ENCODE data around the gene TMEM256.
"Not testable (repeated sequence)": the region's sequence is repeated elsewhere in the genome, so short reads cannot be mapped to it uniquely, and the experiment has no call there.

Gene TMEM256

GRCh38 chr17:7380855-7381683 lies 22.8 kb downstream of the TMEM256 start, which contains the start of gene TNK1:
Gene TNK1, plus strand, starts transcription at chr17:7381089. Its CDS starts 1,838 bp downstream, at chr17:7382927.
- no peak for DNase-seq

GRCh38 chr17:7380321-7380720 lies 23.6 kb downstream of the TMEM256 start:
- DNase-seq, result no peak

- no peak for DNase-seq
Observed at GRCh38 chr17:7379134-7379533, 24.8 kb downstream of the TMEM256 start.

DNA sequence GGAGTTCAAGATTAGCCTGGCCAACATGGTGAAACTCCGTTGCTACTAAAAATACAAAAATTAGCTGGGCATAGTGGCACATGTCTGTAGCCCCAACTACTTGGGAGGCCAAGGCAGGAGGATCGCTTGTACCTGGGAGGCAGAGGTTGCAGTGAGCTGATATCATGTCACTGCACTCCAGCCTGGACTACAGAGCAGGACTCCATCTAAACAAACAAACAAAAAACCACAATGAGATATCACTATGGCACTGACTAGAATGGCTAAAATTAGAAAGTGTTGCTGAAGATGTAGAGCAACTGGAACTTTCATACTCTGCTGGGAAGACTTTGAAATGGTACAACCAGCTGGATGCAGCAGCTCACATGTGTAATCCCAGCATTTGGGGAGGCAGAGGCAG lies 29.5 kb downstream of the TMEM256 start:
- DNase-seq, result no peak

- no peak for DNase-seq
Observed at GRCh38 chr17:7370853-7371252, 33.0 kb downstream of the TMEM256 start.

DNA sequence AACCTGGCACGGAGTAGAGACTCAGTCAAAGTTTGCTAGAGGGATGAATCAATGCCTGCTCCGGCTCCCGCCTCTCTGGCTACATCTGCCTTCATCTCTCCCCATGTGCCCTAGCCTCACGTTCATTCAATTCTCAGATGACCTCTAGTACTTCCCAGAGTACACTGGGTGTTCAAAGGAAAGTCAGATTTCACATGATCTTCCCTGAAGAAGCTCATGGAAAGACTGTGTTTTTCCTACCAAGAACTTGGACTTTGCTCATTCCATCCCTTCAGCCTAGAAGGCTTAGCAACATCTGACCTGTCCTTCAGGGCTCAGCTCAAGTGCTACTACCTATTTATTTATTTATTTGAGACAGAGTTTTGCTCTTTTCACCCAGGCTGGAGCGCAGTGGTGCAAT lies 34.1 kb downstream of the TMEM256 start:
- DNase-seq, result no peak

- not testable (repeated sequence) for DNase-seq
Observed at GRCh38 chr17:7368599-7368994, 35.3 kb downstream of the TMEM256 start.

- no peak for DNase-seq
Observed at GRCh38 chr17:7367918-7368598, 35.8 kb downstream of the TMEM256 start.

DNA sequence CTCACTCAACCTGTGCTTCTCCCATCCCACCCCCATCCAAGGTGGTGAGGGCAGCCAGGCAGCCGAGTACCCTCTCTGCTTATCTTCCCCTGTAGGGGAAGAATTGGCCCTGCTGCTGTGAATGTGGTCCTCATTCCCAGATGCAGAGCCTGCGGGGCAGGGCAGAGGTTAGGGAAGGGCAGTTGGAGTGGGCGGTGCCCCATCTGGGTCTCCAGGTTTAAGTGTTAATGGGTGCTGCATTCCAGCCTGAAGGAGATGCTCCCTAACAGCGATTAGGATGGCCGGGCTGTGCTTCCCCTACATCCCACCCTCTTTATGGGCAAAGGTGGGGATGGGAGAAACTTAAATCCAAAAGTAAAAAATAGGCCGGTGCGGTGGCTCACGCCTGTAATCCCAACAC lies 36.8 kb downstream of the TMEM256 start:
- no peak for DNase-seq

- DNase-seq, result not testable (repeated sequence)
Observed at GRCh38 chr17:7365963-7366362, 37.9 kb downstream of the TMEM256 start.

DNA sequence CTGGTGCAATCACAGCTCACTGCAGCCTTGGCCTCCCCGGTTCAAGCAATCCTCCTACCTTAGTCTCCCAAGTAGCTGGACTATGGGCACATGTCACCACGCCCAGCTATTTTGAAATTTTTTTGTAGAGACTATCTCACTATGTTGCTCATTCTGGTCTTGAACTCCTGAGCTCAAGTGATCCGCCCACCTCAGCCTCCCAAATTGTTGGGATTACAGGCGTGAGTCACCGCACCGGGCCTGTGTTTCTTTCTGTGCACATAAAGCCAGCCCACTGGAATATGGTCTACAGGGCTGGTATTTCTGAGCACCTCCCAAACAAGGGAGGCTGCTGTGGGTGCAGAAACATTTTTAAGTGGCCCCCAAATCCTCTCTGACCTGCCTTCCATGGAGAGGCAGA lies 40.6 kb downstream of the TMEM256 start:
- no peak for DNase-seq

- no peak for DNase-seq
Observed at GRCh38 chr17:7361906-7362305, 42.0 kb downstream of the TMEM256 start.

GRCh38 chr17:7357381-7357780 lies 46.5 kb downstream of the TMEM256 start:
- no peak for DNase-seq

DNA sequence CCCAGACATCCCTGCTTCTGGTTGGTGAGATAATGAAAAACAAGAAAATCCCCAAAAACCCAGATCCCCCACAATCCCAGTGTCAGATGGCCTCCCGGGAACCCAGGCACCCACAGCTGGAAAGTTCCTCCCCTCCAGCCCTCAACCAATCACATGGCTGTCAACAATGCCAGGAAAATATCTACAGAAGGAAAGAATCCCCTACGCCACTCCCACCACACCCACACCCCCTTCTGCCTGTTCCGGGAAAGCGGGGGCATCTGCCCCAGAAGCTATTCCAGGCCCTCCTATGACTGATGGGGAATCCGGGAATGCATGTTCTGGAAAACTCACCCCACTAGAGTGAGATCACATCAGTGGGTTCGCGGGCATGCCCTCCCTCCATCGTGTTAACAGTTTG lies 47.1 kb downstream of the TMEM256 start:
- no peak for DNase-seq

- DNase-seq, result peak; percentile 31
Observed at GRCh38 chr17:7356072-7356549, 47.8 kb downstream of the TMEM256 start.

- no peak for DNase-seq
Observed at GRCh38 chr17:7355573-7355972, 48.3 kb downstream of the TMEM256 start.

DNA sequence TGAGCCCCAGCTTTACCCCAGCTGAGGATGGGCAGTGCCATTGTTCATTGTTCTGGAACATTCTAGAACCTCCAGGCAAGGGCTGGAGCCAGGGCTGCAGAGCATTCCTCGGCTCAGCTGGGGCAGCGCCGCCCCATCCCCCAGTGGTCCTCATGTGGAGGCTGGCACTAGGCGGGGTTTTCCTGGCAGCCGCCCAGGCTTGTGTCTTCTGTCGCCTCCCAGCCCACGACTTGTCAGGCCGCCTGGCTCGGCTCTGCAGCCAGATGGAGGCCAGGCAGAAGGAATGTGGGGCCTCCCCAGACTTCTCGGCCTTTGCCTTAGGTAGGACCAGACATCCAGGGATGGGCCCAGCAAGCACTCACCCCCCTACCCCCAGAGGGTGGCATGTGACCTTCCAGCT lies 48.8 kb downstream of the TMEM256 start, which contains the start of gene TMEM95:
Gene TMEM95, plus strand, starts transcription at position 104 of the 400 bp plus-strand sequence. Its CDS starts 49 bp downstream, at position 153.
- DNase-seq, result no peak

- no peak for DNase-seq
Observed at GRCh38 chr17:7354262-7354843, 49.5 kb downstream of the TMEM256 start.
